ENCODE data around the gene OR56B4.
"Not testable (repeated sequence)": the region's sequence is repeated elsewhere in the genome, so short reads cannot be mapped to it uniquely, and the experiment has no call there.

Gene OR56B4

GRCh38 chr11:6076443-6076842 lies 31.0 kb upstream of the OR56B4 start:
- H2AK5ac ChIP-seq (ENCODE audit: low read length, severe bottlenecking); H3K27me3 ChIP-seq (ENCODE audit: control insufficient read depth in 1 of 2, insufficient read depth in 1 of 2, low read length in 2 of 2); H3K4me2 ChIP-seq (ENCODE audit: low read length, poor library complexity, severe bottlenecking); H3K4me3 ChIP-seq (ENCODE audit: insufficient read depth in 1 of 2, low read depth in 1 of 2, low read length in 2 of 2); H3K9me3 ChIP-seq (ENCODE audit: control insufficient read depth, low read length); DNase-seq; H4K8ac ChIP-seq (ENCODE audit: low read length); H2BK12ac ChIP-seq (ENCODE audit: low read length in 2 of 2); H3K9ac ChIP-seq (ENCODE audit: low read length); H3K23ac ChIP-seq (ENCODE audit: low read length in 2 of 2); H2BK15ac ChIP-seq (ENCODE audit: low read depth, poor library complexity, severe bottlenecking); H3K79me1 ChIP-seq (replicated peaks; ENCODE audit: low read length, poor library complexity, severe bottlenecking); H4K91ac ChIP-seq (ENCODE audit: low read length); H3K36me3 ChIP-seq (ENCODE audit: control insufficient read depth in 1 of 2, insufficient read depth in 2 of 2, low read depth in 1 of 2, low read length in 2 of 2); H3K27ac ChIP-seq (ENCODE audit: low read length, poor library complexity, severe bottlenecking); H3K4me1 ChIP-seq (ENCODE audit: control insufficient read depth, insufficient read depth, low read depth, low read length); H2BK120ac ChIP-seq (ENCODE audit: low read depth, low read length); H3K4ac ChIP-seq (ENCODE audit: low read depth in 1 of 2, low read length in 2 of 2); H2AFZ ChIP-seq (ENCODE audit: low read depth, low read length); H3K18ac ChIP-seq (ENCODE audit: low read depth in 1 of 2, low read length in 2 of 2); H2BK5ac ChIP-seq (ENCODE audit: low read depth, low read length, poor library complexity, severe bottlenecking); H3K14ac ChIP-seq (ENCODE audit: low read length in 2 of 2): not testable (repeated sequence)
- WGBS = 56% methylated on average over 1 of the region's 2 CpGs

GRCh38 chr11:6077723-6078122 lies 29.8 kb upstream of the OR56B4 start:
- H3K27me3 ChIP-seq (ENCODE audit: control insufficient read depth in 1 of 2, insufficient read depth in 1 of 2, low read length in 2 of 2) = no peaks in the 10 kb centered on the region
- no peak overlapping the region for H4K8ac ChIP-seq (ENCODE audit: low read length)
- WGBS = 86% methylated on average over 6 of the region's 6 CpGs
- H2BK5ac ChIP-seq (ENCODE audit: low read depth, low read length, poor library complexity, severe bottlenecking) = no peak overlapping the region
- H3K14ac ChIP-seq (ENCODE audit: low read length in 2 of 2) = no peak overlapping the region
- H3K4me2 ChIP-seq (ENCODE audit: low read length, poor library complexity, severe bottlenecking) = no peak overlapping the region
- no peaks in the 10 kb centered on the region for H3K79me1 ChIP-seq (replicated peaks; ENCODE audit: low read length, poor library complexity, severe bottlenecking)
- H3K4me3 ChIP-seq (ENCODE audit: insufficient read depth in 1 of 2, low read depth in 1 of 2, low read length in 2 of 2) = no peak overlapping the region
- no peak overlapping the region for H3K9ac ChIP-seq (ENCODE audit: low read length)
- H2BK15ac ChIP-seq (ENCODE audit: low read depth, poor library complexity, severe bottlenecking) = no peak overlapping the region
- H2BK120ac ChIP-seq (ENCODE audit: low read depth, low read length) = no peak overlapping the region
- H3K23ac ChIP-seq (ENCODE audit: low read length in 2 of 2) = no peak overlapping the region
- no peaks in the 10 kb centered on the region for H3K4me1 ChIP-seq (ENCODE audit: control insufficient read depth, insufficient read depth, low read depth, low read length)
- H2BK12ac ChIP-seq (ENCODE audit: low read length in 2 of 2) = no peak overlapping the region
- H3K9me3 ChIP-seq (ENCODE audit: control insufficient read depth, low read length) = peaks cover 3% of the 10 kb centered on the region
- no peak overlapping the region for H4K91ac ChIP-seq (ENCODE audit: low read length)
- no peak overlapping the region for H2AK5ac ChIP-seq (ENCODE audit: low read length, severe bottlenecking)
- no peak overlapping the region for H3K18ac ChIP-seq (ENCODE audit: low read depth in 1 of 2, low read length in 2 of 2)
- no peaks in the 10 kb centered on the region for H3K36me3 ChIP-seq (ENCODE audit: control insufficient read depth in 1 of 2, insufficient read depth in 2 of 2, low read depth in 1 of 2, low read length in 2 of 2)
- no peak overlapping the region for H2AFZ ChIP-seq (ENCODE audit: low read depth, low read length)
- H3K4ac ChIP-seq (ENCODE audit: low read depth in 1 of 2, low read length in 2 of 2) = no peak overlapping the region
- no peak for DNase-seq
- H3K27ac ChIP-seq (ENCODE audit: low read length, poor library complexity, severe bottlenecking) = no peak overlapping the region

GRCh38 chr11:6079463-6079862 lies 28.0 kb upstream of the OR56B4 start:
- Histone ChIP-seq H2AK5ac (ENCODE audit: low read length, severe bottlenecking) (no peak overlapping the region), H3K18ac (ENCODE audit: low read depth in 1 of 2, low read length in 2 of 2) (no peak overlapping the region), H3K79me1 (replicated peaks; ENCODE audit: low read length, poor library complexity, severe bottlenecking) (no peaks in the 10 kb centered on the region), H3K14ac (ENCODE audit: low read length in 2 of 2) (no peak overlapping the region), H3K4ac (ENCODE audit: low read depth in 1 of 2, low read length in 2 of 2) (no peak overlapping the region), H2BK5ac (ENCODE audit: low read depth, low read length, poor library complexity, severe bottlenecking) (no peak overlapping the region), H3K36me3 (ENCODE audit: control insufficient read depth in 1 of 2, insufficient read depth in 2 of 2, low read depth in 1 of 2, low read length in 2 of 2) (no peaks in the 10 kb centered on the region), H4K8ac (ENCODE audit: low read length) (no peak overlapping the region), H3K27me3 (ENCODE audit: control insufficient read depth in 1 of 2, insufficient read depth in 1 of 2, low read length in 2 of 2) (no peaks in the 10 kb centered on the region), H3K4me2 (ENCODE audit: low read length, poor library complexity, severe bottlenecking) (no peak overlapping the region), H3K23ac (ENCODE audit: low read length in 2 of 2) (no peak overlapping the region), H3K9ac (ENCODE audit: low read length) (no peak overlapping the region), H2BK15ac (ENCODE audit: low read depth, poor library complexity, severe bottlenecking) (no peak overlapping the region), H4K91ac (ENCODE audit: low read length) (no peak overlapping the region), H3K4me1 (ENCODE audit: control insufficient read depth, insufficient read depth, low read depth, low read length) (no peaks in the 10 kb centered on the region), H3K9me3 (ENCODE audit: control insufficient read depth, low read length) (peaks cover 3% of the 10 kb centered on the region), H2BK12ac (ENCODE audit: low read length in 2 of 2) (no peak overlapping the region), H2AFZ (ENCODE audit: low read depth, low read length) (no peak overlapping the region), H2BK120ac (ENCODE audit: low read depth, low read length) (no peak overlapping the region), H3K27ac (ENCODE audit: low read length, poor library complexity, severe bottlenecking) (no peak overlapping the region), H3K4me3 (ENCODE audit: insufficient read depth in 1 of 2, low read depth in 1 of 2, low read length in 2 of 2) (no peak overlapping the region)
- WGBS = 59% methylated on average over 4 of the region's 4 CpGs
- no peak for DNase-seq

- Histone ChIP-seq H3K79me1 (replicated peaks; ENCODE audit: low read length, poor library complexity, severe bottlenecking) (no peaks in the 10 kb centered on the region), H3K9ac (ENCODE audit: low read length) (no peak overlapping the region), H2AK5ac (ENCODE audit: low read length, severe bottlenecking) (no peak overlapping the region), H3K27ac (ENCODE audit: low read length, poor library complexity, severe bottlenecking) (no peak overlapping the region), H2BK5ac (ENCODE audit: low read depth, low read length, poor library complexity, severe bottlenecking) (no peak overlapping the region), H3K4me1 (ENCODE audit: control insufficient read depth, insufficient read depth, low read depth, low read length) (no peaks in the 10 kb centered on the region), H3K9me3 (ENCODE audit: control insufficient read depth, low read length) (no peaks in the 10 kb centered on the region), H3K36me3 (ENCODE audit: control insufficient read depth in 1 of 2, insufficient read depth in 2 of 2, low read depth in 1 of 2, low read length in 2 of 2) (no peaks in the 10 kb centered on the region), H3K4ac (ENCODE audit: low read depth in 1 of 2, low read length in 2 of 2) (no peak overlapping the region), H3K23ac (ENCODE audit: low read length in 2 of 2) (no peak overlapping the region), H3K14ac (ENCODE audit: low read length in 2 of 2) (no peak overlapping the region), H3K27me3 (ENCODE audit: control insufficient read depth in 1 of 2, insufficient read depth in 1 of 2, low read length in 2 of 2) (no peaks in the 10 kb centered on the region), H2AFZ (ENCODE audit: low read depth, low read length) (no peak overlapping the region), H2BK120ac (ENCODE audit: low read depth, low read length) (no peak overlapping the region), H2BK12ac (ENCODE audit: low read length in 2 of 2) (no peak overlapping the region), H3K4me3 (ENCODE audit: insufficient read depth in 1 of 2, low read depth in 1 of 2, low read length in 2 of 2) (no peak overlapping the region), H4K91ac (ENCODE audit: low read length) (no peak overlapping the region), H4K8ac (ENCODE audit: low read length) (no peak overlapping the region), H3K18ac (ENCODE audit: low read depth in 1 of 2, low read length in 2 of 2) (no peak overlapping the region), H2BK15ac (ENCODE audit: low read depth, poor library complexity, severe bottlenecking) (no peak overlapping the region), H3K4me2 (ENCODE audit: low read length, poor library complexity, severe bottlenecking) (no peak overlapping the region)
- 90% methylated on average over 1 of the region's 2 CpGs for WGBS
- no peak for DNase-seq
Observed at GRCh38 chr11:6083129-6083528, 24.4 kb upstream of the OR56B4 start.
